GM19238 (cell line): ENCODE measurements around the gene LY6G5B.

Experiments used
- DNase-seq: peaks from one replicate; pipeline ENCODE4 v3.0.0; 2011; ENCODE audit warnings: low spot score; ENCODE audit not compliant: insufficient read length

Gene LY6G5B

DNA sequence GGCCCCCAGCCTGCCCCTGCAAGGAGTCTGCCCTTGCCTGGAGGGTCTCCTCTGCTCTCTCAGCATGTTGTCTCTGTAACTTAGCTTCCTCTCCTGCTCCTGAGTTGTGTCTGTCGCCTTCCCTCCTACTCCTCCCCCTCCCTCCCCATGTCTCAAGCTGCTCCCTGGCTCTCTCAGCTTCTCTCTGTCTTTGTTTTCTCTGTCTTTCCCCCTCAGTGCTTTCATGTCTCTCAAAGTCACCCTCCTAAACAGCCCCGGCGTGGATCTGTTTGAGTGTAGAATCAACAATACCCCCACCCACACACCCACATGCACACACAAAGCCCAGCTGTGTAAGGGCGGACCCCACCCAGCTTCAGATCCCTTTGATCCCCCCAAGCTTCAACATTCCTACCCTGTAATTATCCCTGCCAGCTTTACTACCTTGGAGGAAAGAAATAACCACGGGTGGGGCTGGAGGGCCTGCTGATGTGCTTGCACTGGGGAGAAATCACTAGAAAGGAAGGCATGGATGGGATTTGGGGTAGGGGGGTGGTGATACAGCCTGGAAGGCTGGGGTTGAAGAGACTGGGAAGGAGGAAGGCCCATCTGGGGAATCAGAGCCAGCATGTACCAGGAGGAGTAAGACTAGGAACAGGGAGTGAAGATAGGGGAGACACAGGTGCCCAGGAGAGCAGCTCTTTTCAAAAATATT is 44.4 kb downstream of the LY6G5B start:
- DNase-seq, result no peak

DNA sequence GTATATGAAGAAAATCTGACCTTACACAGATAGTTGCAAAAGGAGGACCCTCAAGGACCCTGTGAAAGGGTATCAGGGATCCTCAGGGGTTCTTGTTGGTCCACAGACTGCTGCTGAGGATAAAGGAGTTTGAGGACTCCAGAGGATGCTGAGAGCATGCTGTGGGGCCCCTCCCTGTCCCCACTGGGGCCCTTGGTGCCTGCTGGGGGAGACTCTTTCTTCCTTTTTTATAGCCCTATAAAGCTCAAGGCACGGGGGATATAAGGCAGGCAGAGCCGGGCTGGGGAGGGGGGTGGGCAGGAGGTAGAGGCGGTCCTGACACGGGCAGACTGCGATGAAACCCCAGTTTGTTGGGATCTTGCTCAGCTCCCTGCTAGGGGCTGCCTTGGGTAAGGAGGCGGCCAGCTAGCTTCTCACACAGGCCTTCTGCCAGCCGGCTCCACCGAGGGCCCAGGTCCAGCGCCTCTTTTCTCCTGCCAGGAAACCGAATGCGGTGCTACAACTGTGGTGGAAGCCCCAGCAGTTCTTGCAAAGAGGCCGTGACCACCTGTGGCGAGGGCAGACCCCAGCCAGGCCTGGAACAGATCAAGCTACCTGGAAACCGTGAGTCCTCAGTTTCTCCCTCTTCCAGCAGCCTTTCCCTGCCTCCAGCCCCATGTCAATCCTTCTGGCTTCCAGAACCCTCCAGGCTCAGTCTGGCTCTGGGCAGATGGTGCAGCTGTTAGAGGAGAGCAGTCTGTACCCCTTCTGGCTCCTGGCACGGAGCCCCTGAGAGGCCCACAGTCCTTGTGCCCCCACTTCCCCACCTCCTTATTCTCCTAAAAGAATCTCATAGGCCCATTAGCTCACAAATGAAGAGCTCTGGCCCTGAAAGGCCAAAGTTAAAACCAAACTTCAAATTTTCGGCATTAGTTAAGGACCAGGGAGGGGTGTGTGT is 45.5 kb downstream of the LY6G5B start, which contains the start of gene LY6G6D:
Gene LY6G6D (plus strand): TSS at position 327 of the 937 bp plus-strand sequence. CDS start 8 bp downstream, at position 335.
- DNase-seq, result no peak

DNA sequence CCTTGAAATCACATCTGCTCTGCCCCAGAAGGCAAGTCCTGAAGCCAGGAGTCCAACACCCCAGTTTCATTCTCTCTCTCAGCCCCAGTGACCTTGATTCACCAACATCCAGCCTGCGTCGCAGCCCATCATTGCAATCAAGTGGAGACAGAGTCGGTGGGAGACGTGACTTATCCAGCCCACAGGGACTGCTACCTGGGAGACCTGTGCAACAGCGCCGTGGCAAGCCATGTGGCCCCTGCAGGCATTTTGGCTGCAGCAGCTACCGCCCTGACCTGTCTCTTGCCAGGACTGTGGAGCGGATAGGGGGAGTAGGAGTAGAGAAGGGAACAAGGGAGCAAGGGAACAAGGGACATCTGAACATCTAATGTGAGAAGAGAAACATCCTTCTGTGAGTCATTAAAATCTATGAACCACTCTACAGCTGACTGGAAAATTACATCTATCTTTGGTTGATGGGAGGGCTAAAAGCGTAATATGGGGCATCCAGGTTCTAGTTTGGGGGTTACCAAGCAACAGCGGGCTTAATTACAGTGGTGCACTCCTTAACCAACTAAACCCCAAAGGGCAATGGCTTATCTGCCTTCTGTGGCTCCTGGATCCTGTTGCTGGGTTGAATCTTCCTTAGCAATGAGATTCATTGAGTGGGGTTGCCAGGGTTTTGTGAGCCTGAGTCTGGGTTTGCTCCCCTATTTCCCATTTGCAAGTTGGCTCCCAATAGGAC is 47.9 kb downstream of the LY6G5B start:
- no peak for DNase-seq

DNA sequence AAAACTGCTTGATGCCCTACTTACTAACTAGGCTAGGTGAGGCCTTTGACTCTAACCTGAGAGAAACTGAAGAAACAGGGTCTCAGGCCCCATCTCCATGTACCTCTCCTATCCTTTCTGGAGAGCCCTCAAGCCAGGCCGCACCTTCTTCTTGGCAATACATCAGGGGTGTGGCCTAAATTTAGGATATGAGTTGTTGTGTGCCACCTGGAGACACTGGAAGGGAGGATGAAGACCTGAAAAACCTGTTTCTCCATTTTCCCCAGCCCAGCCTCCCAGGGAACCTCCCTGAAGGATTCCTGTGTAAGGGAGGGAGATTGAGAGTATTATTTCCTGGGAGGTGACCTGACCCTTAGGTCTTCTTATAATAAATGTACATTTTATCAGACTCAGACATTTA is 48.5 kb downstream of the LY6G5B start:
- no peak for DNase-seq

DNA sequence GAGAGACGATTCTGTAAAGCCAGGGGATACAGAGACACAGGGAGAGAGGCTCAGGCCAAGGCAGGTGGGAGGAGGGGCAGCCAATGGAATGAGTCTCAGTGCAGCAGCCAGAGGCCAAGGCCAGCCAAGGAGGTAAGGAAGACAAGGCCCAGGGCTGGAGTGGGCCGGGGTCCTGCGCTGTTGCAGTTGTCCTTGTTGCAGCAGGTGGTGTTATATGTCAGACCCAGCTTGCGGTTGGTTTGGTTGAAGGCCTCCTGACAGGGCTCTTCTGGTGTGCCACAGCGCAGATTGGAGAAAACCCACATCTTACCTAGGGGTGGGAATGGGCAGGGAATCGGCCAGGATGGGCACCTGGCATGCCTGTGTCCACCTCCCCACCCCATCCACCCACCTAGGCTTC is 49.2 kb downstream of the LY6G5B start:
- no peak for DNase-seq

DNA sequence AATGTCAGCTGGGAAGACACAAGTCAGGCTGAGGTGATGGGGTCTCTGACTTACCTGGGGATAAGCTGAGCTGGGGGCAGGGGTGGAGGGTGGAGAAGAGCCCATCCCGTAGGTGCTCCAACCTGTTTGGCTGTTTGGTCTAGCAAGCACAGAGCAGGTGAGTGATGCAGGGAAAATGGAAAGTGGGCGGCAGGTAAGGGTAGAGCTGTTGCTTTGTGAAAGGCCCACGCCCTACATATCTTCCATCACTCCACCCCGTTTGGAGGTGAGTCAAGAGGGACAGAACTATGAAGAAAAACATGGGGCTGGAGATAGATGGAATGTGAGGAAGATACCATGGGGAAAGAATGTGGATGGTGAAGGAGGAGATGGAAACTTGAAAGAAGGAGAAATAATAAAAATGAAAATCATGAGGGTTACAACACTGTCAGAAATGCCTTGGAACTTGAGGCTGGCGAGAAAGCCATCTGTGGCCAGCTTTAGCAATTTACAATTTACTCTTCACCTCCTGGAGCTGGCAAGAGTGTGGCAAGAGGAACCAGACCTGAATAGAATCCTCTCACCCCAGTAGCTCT is 50.5 kb downstream of the LY6G5B start:
- DNase-seq, result no peak

DNA sequence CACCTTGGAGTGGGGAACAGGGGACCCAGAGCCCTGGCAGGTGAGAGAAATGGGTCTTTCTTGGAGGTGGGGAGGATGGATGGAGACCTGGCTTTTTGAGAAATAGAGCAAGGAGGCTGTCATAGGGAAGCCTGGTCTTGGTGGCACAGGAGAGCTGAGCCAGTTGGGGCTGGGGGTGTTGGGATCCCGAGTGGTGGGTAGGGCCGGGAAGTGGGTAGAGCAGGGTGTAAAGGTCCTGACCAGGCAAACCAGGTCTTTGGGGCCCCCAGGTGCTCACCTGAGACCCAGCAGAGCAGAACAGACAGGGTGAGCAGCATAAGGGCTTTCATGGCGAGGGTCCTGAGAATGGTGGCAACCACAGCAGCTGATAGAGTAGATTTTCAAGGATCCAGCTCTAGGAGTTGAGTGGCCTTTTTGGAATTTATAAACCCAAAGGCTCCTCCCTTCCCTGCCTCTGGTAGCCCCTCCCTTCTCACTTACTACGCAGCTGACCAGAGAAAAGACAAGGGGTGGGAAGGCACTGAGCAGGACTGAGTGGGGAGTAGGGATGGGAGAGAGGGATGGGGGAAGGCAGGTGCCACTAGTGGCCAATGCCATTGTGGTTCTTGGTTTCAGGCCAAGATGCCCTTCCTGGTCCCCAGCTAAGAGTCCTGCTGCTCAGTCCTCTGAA is 51.7 kb downstream of the LY6G5B start, which contains the start of gene LY6G6C:
Gene LY6G6C (minus strand): TSS at position 396 of the 670 bp plus-strand sequence. CDS start 67 bp downstream, at position 329.
- DNase-seq, result no peak

DNA sequence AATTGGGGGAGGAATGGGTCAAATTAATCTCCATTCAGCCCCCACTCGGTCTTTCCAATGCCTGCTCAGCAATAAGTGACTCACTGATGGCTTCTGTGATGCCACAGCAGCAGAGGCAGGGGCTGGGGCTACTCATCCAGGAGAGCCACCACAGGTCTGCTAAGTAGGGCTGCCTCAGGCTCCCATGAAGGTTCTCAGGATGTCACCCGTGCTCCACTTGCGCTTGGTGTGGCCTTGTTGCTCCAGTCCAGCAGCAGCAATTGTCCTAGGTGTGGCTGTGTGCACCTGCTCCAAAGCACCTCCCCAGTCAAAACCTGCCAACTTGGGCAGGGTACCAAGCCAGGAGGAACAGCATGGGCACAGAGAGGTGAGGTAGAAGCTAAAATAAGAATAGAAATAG is 52.4 kb downstream of the LY6G5B start:
- no peak for DNase-seq
